HG03442 (cell line): ENCODE measurements around the gene NFKBIE.

Experiments used
- ATAC-seq: cut with Tn5 transposase; IDR thresholded peaks from one replicate; pipeline ENCODE4 v1.9.1; 2021; ENCODE audit warnings: mild to moderate bottlenecking, moderate library complexity; ENCODE audit not compliant: unreplicated experiment

The NFKBIE gene

GRCh38 chr6:44297063-44298038 is 32.0 kb upstream of the NFKBIE start:
- ATAC-seq = no peak

- ATAC-seq = no peak
These were observed 29.8 kb upstream of the NFKBIE start for GRCh38 chr6:44294832-44295791.

- ATAC-seq = no peak
These were observed 27.5 kb upstream of the NFKBIE start for GRCh38 chr6:44292661-44293365.

GRCh38 chr6:44291841-44292240 is 26.5 kb upstream of the NFKBIE start:
- ATAC-seq = no peak

GRCh38 chr6:44289726-44290260 is 24.4 kb upstream of the NFKBIE start:
- no peak for ATAC-seq

GRCh38 chr6:44286747-44287146 is 21.4 kb upstream of the NFKBIE start:
- ATAC-seq = no peak

GRCh38 chr6:44286285-44286565 is 20.9 kb upstream of the NFKBIE start:
- ATAC-seq = no peak

GRCh38 chr6:44285552-44286284 is 20.4 kb upstream of the NFKBIE start:
- ATAC-seq = no peak

GRCh38 chr6:44284867-44285266 is 19.5 kb upstream of the NFKBIE start:
- ATAC-seq = no peak

- no peak for ATAC-seq
These were observed 18.8 kb upstream of the NFKBIE start for GRCh38 chr6:44284121-44284520.

- ATAC-seq = no peak
These were observed 13.7 kb upstream of the NFKBIE start for GRCh38 chr6:44278774-44279697.

GRCh38 chr6:44278315-44278714 is 13.0 kb upstream of the NFKBIE start:
- no peak for ATAC-seq

GRCh38 chr6:44277763-44278162 is 12.4 kb upstream of the NFKBIE start:
- no peak for ATAC-seq

GRCh38 chr6:44276667-44277640 is 11.6 kb upstream of the NFKBIE start:
- no peak for ATAC-seq

GRCh38 chr6:44275749-44276648 is 10.6 kb upstream of the NFKBIE start:
- ATAC-seq = no peak

- ATAC-seq = no peak
These were observed 10.0 kb upstream of the NFKBIE start for GRCh38 chr6:44275271-44275748.

GRCh38 chr6:44273617-44274016 is 8.3 kb upstream of the NFKBIE start:
- no peak for ATAC-seq
